GM18867 (cell line): Measurements from ENCODE around the gene RAPGEF3.

Experiments
- ATAC-seq: cut with Tn5 transposase; IDR thresholded peaks from one replicate; pipeline ENCODE4 v1.9.1; 2021; ENCODE audit warnings: mild to moderate bottlenecking, moderate library complexity; ENCODE audit not compliant: unreplicated experiment

The RAPGEF3 gene

DNA sequence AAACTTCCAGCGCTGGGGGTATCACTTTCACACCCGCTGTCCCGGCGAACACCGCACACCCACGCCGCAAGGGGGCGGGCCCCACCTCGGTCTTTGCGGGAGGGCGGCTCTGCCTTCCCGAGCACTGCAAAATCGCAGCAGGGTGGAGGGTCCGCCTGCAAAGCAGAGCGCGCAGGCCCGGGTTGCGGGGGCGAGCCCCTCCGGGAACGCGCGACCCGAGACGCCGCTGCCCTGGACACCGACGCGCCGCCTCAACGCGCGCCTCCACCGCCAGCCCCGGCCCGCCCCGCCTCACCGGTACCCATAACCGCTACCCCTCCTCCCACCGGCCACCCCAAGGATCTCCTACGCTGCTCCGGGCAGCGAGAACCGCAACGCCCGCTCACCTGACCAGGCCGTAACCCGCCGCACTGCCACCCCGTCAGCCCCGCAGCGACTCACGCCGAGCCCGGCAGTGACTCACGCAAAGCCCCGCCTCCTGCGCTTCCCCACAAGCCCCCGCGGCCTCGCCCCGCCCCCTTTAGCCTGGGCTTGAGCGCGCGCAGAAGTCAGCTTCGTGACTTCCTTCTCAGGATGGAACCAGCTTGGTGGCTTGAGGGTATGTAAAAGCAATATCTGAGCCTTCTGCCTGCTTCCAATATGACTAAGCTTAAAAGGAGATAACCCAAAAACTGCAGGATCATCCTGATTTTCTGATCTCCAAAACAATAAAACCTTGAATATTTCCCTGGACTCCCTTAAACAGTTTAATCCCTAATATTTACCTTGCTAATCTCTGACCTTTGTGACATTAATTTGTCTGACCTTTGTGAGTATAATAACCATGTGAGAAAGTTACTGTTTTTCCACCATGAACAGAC lies 52.9 kb downstream of the RAPGEF3 start, which contains the start of gene RPAP3:
RPAP3 (minus strand) TSS at position 465 of the 860 bp plus-strand sequence. CDS start 3,190 bp downstream, outside the sequence.
- peak; percentile 81 for ATAC-seq

DNA sequence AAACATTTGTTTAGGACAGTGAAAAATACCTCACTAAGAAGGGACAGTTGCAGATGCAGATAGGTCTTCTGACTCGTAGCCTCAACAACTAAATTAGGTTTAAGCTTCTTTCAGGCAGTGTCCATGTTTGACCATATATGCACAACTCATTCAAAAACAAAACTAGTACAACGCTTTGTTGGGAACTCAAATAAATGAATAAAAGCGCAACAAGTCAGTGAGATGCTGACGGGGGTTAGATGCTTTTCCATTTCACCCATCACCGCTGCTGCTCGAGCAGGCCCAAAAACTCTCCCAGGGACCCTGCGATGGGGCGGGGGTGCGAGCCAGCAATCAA lies 53.5 kb downstream of the RAPGEF3 start:
- ATAC-seq: peak; percentile 0

DNA sequence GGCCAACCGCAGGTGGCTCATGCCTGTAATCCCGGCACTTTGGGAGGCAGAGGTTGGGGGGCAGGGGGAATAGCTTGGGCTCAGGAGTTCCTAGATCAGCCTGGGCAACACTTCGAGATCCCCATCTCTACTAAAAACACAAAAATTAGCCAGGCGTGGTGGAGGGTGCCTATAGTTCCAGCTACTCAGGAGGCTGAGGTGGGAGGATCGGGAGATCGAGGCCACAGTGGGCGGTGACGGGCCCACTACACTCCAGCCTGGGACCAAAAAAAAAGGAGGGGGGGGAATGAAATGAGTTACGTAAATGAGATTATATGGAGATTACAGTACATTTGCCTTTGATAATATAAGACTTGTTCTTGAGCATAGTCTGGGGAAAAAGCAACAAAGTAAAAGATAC lies 54.0 kb downstream of the RAPGEF3 start:
- no peak for ATAC-seq

GRCh38 chr12:47700263-47700662 lies 58.4 kb downstream of the RAPGEF3 start:
- no peak for ATAC-seq

GRCh38 chr12:47698631-47699030 lies 60.0 kb downstream of the RAPGEF3 start:
- ATAC-seq: no peak

- ATAC-seq: peak; percentile 44
These were observed 60.6 kb downstream of the RAPGEF3 start for GRCh38 chr12:47698055-47698454.

GRCh38 chr12:47689215-47689614 lies 69.5 kb downstream of the RAPGEF3 start:
- no peak for ATAC-seq

DNA sequence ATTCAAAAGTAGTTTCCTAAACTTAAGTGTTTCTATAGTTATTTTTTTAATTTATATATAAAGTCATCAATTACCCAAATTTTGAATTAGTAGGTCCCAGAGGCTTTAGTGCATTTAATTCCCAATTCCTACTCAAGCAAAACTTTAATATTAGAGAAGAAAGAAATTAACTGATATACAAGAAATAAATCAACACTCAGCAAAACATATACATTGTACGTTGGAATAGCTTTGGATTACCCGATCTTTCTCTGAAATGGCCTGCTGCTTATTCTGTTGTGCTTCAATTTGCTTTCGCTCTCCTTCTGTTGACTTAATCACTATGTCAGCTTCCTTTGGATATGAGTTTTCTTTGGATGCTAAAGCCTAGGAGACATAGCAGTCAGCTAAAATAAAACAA lies 71.0 kb downstream of the RAPGEF3 start:
- ATAC-seq: no peak

DNA sequence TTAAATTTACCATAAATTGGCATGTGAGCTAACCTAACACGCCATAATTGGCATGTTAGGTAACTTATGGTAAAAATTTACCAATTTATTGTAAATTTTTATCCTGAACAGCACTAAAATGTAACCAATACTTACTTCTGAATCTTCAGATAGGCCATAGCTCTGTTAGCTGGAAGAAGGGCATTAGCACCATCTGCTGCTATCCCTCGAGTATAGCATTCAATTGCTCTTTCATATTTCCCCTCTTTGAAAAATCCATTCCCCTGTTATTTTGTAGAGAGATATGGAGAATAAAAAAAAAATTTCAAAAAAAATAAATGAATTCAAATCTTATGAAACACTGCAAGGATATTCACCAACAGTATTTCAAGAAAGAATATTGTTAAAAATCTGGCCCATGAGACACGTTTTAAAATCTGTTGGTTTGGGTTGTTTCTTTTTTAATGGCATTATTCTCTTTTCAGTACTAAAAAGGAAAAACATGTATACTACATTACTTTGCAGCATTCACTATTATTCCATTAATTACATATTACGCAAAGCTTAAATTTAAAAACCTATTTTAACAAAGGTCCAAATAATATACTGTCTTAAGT lies 71.9 kb downstream of the RAPGEF3 start:
- no peak for ATAC-seq
